Neural cell (in vitro differentiated cells): ENCODE measurements around the gene RARRES2.

Experiments
- EZH2 ChIP-seq: fragments of 200-600, 300-800 bp; shearing (Covaris generic), sonication (generic); IDR thresholded peaks from 2 replicates; pipeline ENCODE4 v1.6.1; 2014; ENCODE audit warnings: antibody characterized with exemption, low read length, borderline replicate concordance, mild to moderate bottlenecking; ENCODE audit not compliant: insufficient read depth, poor library complexity, severe bottlenecking
- RAD21 ChIP-seq: fragments of 450-650 bp; conservative IDR thresholded peaks from 2 replicates; pipeline ENCODE4 v1.6.1; 2014; ENCODE audit warnings: antibody characterized with exemption, mild to moderate bottlenecking, moderate library complexity
- SMC3 ChIP-seq: fragments of 450-650 bp; conservative IDR thresholded peaks from 2 replicates; pipeline ENCODE4 v1.6.1; 2014; ENCODE audit warnings: antibody characterized with exemption, mild to moderate bottlenecking, moderate library complexity; ENCODE audit not compliant: poor library complexity
- TF ChIP-seq, protein P1 (sequence below): IDR thresholded peaks from 2 replicates; pipeline ENCODE4 v1.6.1; 2012; ENCODE audit warnings: borderline replicate concordance
- TF ChIP-seq, protein P2 (sequence below): fragments of 450-650 bp; IDR thresholded peaks from 2 replicates; pipeline ENCODE4 v1.5.1; 2014; ENCODE audit warnings: antibody characterized with exemption, mild to moderate bottlenecking, moderate library complexity; ENCODE audit not compliant: poor library complexity, severe bottlenecking

DNA sequence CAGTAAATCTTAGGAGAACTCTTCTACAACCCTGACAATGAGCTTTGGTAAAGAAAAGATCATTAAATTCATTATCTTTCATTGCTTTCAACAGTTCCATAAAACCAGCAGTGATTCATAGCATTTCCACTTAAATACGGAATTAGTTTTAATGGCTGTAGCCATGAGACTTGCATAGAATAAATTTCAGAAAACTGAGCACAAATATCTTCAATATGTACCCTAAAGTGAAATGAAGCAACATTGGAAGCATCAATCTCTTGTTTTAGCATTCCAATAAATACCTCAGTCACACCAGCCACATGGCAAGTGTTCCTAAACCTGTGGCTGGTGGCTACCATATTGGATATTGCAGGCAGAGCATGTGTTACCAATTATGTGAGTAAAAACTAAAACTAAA, 3.6 kb upstream of the RARRES2 start:
- TF ChIP-seq, protein P1, sequence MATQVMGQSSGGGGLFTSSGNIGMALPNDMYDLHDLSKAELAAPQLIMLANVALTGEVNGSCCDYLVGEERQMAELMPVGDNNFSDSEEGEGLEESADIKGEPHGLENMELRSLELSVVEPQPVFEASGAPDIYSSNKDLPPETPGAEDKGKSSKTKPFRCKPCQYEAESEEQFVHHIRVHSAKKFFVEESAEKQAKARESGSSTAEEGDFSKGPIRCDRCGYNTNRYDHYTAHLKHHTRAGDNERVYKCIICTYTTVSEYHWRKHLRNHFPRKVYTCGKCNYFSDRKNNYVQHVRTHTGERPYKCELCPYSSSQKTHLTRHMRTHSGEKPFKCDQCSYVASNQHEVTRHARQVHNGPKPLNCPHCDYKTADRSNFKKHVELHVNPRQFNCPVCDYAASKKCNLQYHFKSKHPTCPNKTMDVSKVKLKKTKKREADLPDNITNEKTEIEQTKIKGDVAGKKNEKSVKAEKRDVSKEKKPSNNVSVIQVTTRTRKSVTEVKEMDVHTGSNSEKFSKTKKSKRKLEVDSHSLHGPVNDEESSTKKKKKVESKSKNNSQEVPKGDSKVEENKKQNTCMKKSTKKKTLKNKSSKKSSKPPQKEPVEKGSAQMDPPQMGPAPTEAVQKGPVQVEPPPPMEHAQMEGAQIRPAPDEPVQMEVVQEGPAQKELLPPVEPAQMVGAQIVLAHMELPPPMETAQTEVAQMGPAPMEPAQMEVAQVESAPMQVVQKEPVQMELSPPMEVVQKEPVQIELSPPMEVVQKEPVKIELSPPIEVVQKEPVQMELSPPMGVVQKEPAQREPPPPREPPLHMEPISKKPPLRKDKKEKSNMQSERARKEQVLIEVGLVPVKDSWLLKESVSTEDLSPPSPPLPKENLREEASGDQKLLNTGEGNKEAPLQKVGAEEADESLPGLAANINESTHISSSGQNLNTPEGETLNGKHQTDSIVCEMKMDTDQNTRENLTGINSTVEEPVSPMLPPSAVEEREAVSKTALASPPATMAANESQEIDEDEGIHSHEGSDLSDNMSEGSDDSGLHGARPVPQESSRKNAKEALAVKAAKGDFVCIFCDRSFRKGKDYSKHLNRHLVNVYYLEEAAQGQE, result no peak
- TF ChIP-seq EZH2 (no peak), RAD21 (no peak), SMC3 (no peak)
- TF ChIP-seq, protein P2, sequence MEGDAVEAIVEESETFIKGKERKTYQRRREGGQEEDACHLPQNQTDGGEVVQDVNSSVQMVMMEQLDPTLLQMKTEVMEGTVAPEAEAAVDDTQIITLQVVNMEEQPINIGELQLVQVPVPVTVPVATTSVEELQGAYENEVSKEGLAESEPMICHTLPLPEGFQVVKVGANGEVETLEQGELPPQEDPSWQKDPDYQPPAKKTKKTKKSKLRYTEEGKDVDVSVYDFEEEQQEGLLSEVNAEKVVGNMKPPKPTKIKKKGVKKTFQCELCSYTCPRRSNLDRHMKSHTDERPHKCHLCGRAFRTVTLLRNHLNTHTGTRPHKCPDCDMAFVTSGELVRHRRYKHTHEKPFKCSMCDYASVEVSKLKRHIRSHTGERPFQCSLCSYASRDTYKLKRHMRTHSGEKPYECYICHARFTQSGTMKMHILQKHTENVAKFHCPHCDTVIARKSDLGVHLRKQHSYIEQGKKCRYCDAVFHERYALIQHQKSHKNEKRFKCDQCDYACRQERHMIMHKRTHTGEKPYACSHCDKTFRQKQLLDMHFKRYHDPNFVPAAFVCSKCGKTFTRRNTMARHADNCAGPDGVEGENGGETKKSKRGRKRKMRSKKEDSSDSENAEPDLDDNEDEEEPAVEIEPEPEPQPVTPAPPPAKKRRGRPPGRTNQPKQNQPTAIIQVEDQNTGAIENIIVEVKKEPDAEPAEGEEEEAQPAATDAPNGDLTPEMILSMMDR, result no peak
